Psoas muscle (tissue), 8 donors: ENCODE measurements around the gene BCAR3. TPM values are rescaled to one million over a fixed set of nuclear protein-coding genes. Genes with fewer than 3 reads are reported as not detected.
"Not testable (repeated sequence)": the region's sequence is repeated elsewhere in the genome, so short reads cannot be mapped to it uniquely, and the experiment has no call there.

Experiments
- ATAC-seq, 4 donors: fragments of 200-7000 bp; cut with Tn5 transposase; one replicate each; pipeline ENCODE4 v1.9.1; 2020; ENCODE audit warnings: moderate library complexity in 3 of 4, mild to moderate bottlenecking in 2 of 4
- DNase-seq, 2 donors: peaks; one replicate each; pipeline ENCODE4 v3.0.0-alpha.2; 2020
- H3K27ac ChIP-seq: fragments of 200-600 bp; one replicate; pipeline ENCODE4 v1.8.0; 2022
- H3K27me3 ChIP-seq, 3 donors: fragments of 200-600 bp in 1 of 3; one replicate each; pipeline versions ENCODE4 v1.6.1 to v1.8.0; 2013 to 2022; ENCODE audit warnings: low read length in 2 of 3, mild to moderate bottlenecking in 2 of 3, moderate library complexity in 1 of 3; ENCODE audit not compliant: insufficient read depth in 3 of 3
- H3K36me3 ChIP-seq, 2 donors: fragments of 200-600 bp in 1 of 2; one replicate each; pipeline versions ENCODE4 v1.6.1 to v1.8.0; 2013 to 2022; ENCODE audit warnings: low read depth in 1 of 2, mild to moderate bottlenecking in 1 of 2, moderate library complexity in 1 of 2; ENCODE audit not compliant: insufficient read depth in 1 of 2
- H3K4me1 ChIP-seq: fragments of 200-600 bp; one replicate; pipeline ENCODE4 v1.8.0; 2022
- H3K4me3 ChIP-seq: fragments of 200-600 bp; one replicate; pipeline ENCODE4 v1.8.0; 2022; ENCODE audit warnings: mild to moderate bottlenecking
- H3K9me3 ChIP-seq: fragments of 200-600 bp; one replicate; pipeline ENCODE4 v1.8.0; 2022
- CTCF ChIP-seq: fragments of 200-600 bp; IDR thresholded peaks from one replicate; pipeline ENCODE4 v1.8.0; 2022; ENCODE audit warnings: antibody characterized with exemption
- WGBS, 3 donors: extraction: QIAGEN DNeasy Blood & Tissue Kit; methylation state at CpG; one replicate each; pipeline versions ENCODE4 v1.1.6 to v1.1.7; 2013; 5-methylcytosine and 5-hydroxymethylcytosine counted together
- intact Hi-C, 2 donors: fragments of 100-400 bp; cut with DNase I; formaldehyde crosslinking; loops; one replicate each; pipeline versions ENCODE4 v1.11.0 to v1.14.2; 2022
- polyA plus RNA-seq, 3 donors: library from polyadenylated mRNA; stranded (reverse); fragments of 200-250 nt; gene quantifications; one replicate each; pipeline ENCODE4 v1.2.3, GENCODE V29; 2013
- total RNA-seq, 4 donors: library from RNA; stranded (reverse); fragmentation: NEBNext Ultra II Directional in 2 of 4; extraction: Animal tissue kit (Norgen Biotek cat#: 25700) in 2 of 4; gene quantifications; one replicate each; pipeline versions ENCODE4 v1.2.1 to v1.2.4, GENCODE V29; 2021 to 2023
- donor health status: healthy with polysubstance abuse.
- donor health status: DM: no; HTN: no; CAD: no; lungs with moderate emphysema.
- donor health status: Bipolar disorder and iron deficiency.
- donor health status: healthy.
- donor health status: DM: yes; HTN: yes; CAD: no.
- donor health status: DM: no; HTN: no; CAD: no.
- donor health status: DM: no; HTN: no; CAD: no.
- donor health status: DM: yes; HTN: yes; CAD: no.

The BCAR3 gene
- total and polyA plus RNA-seq, 7 donors = 15.8 to 64.1 (median 18.4) TPM

GRCh38 chr1:93662481-93663207, 19.0 kb downstream of the BCAR3 start:
- Histone ChIP-seq H3K4me1 (peaks cover 22% of the 10 kb centered on the region), H3K36me3 (no peaks in the 10 kb centered on the region), H3K27ac (no peak overlapping the region), H3K27me3 (no peaks in the 10 kb centered on the region), H3K9me3 (no peaks in the 10 kb centered on the region), H3K4me3 (no peak overlapping the region)
- ATAC-seq (no peak), DNase-seq (no peak)
- intact Hi-C loops = no loop called here
- TF ChIP-seq CTCF = no peak
- WGBS, 3 donors = 42 to 64% (median 46%) methylated on average over 7 of the region's 7 CpGs

- peak overlapping the region; percentile 11 for H3K4me3 ChIP-seq
- DNase-seq (no peak), ATAC-seq (no peak)
- no peaks in the 10 kb centered on the region for H3K9me3 ChIP-seq
- no peak for TF ChIP-seq CTCF
- H3K27me3 ChIP-seq = no peaks in the 10 kb centered on the region
- no peaks in the 10 kb centered on the region for H3K36me3 ChIP-seq
- H3K4me1 ChIP-seq = peaks cover 22% of the 10 kb centered on the region
- 48 to 64% (median 51%) methylated on average over 7 of the region's 7 CpGs for WGBS, 3 donors
- intact Hi-C loops = no loop called here
- H3K27ac ChIP-seq = no peak overlapping the region
Observed at GRCh38 chr1:93661829-93662474, 19.7 kb downstream of the BCAR3 start.

GRCh38 chr1:93661341-93661740, 20.3 kb downstream of the BCAR3 start:
- H3K36me3 ChIP-seq, ATAC-seq, H3K9me3 ChIP-seq, H3K27ac ChIP-seq, DNase-seq, H3K27me3 ChIP-seq, intact Hi-C loops, H3K4me3 ChIP-seq: not testable (repeated sequence)
- WGBS, 3 donors = 87 to 93% (median 89%) methylated on average over 9 of the region's 9 CpGs
- H3K4me1 ChIP-seq = peaks cover 22% of the 10 kb centered on the region

- Histone ChIP-seq H3K36me3 (no peaks in the 10 kb centered on the region), H3K27me3 (no peaks in the 10 kb centered on the region), H3K4me3 (no peak overlapping the region), H3K27ac (no peak overlapping the region), H3K9me3 (no peaks in the 10 kb centered on the region), H3K4me1 (peaks cover 21% of the 10 kb centered on the region)
- ATAC-seq = no peak
- WGBS, 3 donors = 49 to 71% (median 53%) methylated on average over 9 of the region's 9 CpGs
- TF ChIP-seq CTCF = no peak
- DNase-seq = no peak
- intact Hi-C loops = no loop called here
Observed at GRCh38 chr1:93659822-93660503, 21.7 kb downstream of the BCAR3 start.

GRCh38 chr1:93658188-93658587, 23.4 kb downstream of the BCAR3 start:
- peaks cover 13% of the 10 kb centered on the region for H3K4me1 ChIP-seq
- ATAC-seq = no peak
- no peak overlapping the region for H3K4me3 ChIP-seq
- no peak for DNase-seq
- intact Hi-C loops = no loop called here
- no peaks in the 10 kb centered on the region for H3K36me3 ChIP-seq
- WGBS, 3 donors = 95 to 97% (median 95%) methylated on average over 5 of the region's 5 CpGs
- H3K9me3 ChIP-seq = no peaks in the 10 kb centered on the region
- H3K27ac ChIP-seq = no peak overlapping the region
- no peak for TF ChIP-seq CTCF
- no peaks in the 10 kb centered on the region for H3K27me3 ChIP-seq
